Measurements from ENCODE around the gene ITGB3. TPM values are rescaled to one million over a fixed set of nuclear protein-coding genes. Genes with fewer than 3 reads are reported as not detected.

Gene ITGB3
- total RNA-seq, 3 donors from 2014 or later = 3.9 to 58.4 (median 6.8) TPM

DNA sequence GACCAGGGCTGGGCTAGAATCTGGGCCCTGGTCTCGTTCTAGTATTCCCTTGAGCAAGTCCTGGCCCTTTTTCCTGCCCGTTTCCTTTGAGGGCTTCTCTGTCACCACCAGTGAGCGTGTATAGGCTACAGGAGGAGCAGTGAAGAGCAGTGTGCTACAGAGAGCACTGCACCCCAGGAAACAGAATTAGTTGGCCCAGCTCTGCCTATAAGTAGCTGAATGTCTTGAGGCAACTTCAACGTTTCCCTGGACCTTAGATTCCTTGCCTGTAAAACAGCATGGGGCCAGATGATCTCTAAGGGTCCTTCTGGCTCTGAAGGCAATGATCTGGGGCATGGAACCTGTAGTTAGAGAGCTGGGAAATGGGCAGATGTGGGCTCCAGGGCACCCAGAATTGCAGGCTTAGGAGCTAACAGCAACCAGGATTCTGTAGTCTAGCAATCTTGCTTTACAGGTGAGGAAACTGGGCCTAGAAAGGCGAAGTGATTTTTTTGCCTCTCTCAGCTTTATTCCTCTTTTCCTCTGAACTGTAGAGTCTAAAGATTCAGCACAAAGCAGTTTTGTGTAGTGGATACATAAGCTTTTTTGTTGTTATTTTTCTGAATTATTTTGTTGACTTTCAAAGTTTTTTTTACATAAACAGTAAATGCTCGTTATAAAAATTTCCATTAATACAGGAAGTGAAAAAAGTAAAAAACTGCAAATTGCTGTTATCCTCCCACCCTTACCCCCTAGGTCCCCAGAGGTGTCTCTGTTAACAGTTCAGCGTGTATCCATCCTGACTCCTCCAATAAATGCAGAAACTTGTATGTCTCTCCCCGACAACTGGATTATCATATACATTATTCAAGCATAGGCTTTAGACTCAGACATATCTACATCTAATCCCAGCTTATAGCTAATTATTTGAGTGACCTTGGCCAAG, 46.2 kb upstream of the ITGB3 start:
- ATAC-seq (no peak), DNase-seq (no peak)
- H3K4me1 ChIP-seq (ENCODE audit: low read depth) = peaks cover 15% of the 10 kb centered on the region
- TF ChIP-seq, protein P1, sequence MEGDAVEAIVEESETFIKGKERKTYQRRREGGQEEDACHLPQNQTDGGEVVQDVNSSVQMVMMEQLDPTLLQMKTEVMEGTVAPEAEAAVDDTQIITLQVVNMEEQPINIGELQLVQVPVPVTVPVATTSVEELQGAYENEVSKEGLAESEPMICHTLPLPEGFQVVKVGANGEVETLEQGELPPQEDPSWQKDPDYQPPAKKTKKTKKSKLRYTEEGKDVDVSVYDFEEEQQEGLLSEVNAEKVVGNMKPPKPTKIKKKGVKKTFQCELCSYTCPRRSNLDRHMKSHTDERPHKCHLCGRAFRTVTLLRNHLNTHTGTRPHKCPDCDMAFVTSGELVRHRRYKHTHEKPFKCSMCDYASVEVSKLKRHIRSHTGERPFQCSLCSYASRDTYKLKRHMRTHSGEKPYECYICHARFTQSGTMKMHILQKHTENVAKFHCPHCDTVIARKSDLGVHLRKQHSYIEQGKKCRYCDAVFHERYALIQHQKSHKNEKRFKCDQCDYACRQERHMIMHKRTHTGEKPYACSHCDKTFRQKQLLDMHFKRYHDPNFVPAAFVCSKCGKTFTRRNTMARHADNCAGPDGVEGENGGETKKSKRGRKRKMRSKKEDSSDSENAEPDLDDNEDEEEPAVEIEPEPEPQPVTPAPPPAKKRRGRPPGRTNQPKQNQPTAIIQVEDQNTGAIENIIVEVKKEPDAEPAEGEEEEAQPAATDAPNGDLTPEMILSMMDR (IDR thresholded peaks at IDR 0.05) = no peak
- no peak overlapping the region for H3K4me3 ChIP-seq
- H3K9me3 ChIP-seq = no peaks in the 10 kb centered on the region
- no peaks in the 10 kb centered on the region for H3K36me3 ChIP-seq (ENCODE audit: low read depth)
- intact Hi-C loops (cut with DNase I, micrococcal nuclease) = no loop called here

DNA sequence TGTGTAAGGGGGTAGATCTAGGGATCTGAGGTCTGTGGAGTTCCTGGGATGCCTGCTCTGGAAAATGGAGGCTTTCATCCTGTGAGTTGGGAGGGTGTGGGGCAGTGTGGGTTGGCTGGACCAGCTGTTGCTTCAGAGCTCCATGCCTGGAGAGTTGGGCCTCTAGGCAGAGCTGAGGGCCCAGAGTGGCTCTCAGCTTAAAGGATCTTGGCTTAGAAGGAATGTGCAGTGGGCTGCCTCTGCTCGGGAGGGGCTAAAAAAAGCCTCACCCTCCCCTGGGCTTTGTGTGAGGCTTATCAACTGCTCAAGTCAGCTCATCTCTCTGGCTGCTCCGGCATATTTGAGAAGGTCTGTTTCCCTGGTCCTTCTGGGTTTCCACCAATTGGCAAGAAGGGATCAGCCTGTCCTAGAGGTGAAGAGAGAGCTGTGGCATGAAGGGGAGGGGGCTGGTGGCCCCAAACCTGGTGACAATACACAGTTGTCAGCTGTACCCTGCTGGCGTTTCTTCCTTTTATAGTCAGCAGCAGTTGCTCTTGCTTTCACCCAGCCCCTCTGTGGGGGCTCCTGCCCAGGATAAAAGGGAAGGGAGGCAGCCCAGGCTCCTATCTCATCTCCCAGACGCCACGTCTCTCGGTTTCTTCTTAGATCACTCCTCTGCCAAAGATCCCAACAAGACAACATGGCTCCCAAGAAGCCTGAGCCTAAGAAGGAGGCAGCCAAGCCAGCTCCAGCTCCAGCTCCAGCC, 44.7 kb upstream of the ITGB3 start, which contains the start of gene MYL4:
MYL4 (plus strand) TSS at position 605 of the 745 bp plus-strand sequence; CDS start at position 680, 75 bp downstream.
- intact Hi-C loops (cut with DNase I, micrococcal nuclease) = no loop called here

DNA sequence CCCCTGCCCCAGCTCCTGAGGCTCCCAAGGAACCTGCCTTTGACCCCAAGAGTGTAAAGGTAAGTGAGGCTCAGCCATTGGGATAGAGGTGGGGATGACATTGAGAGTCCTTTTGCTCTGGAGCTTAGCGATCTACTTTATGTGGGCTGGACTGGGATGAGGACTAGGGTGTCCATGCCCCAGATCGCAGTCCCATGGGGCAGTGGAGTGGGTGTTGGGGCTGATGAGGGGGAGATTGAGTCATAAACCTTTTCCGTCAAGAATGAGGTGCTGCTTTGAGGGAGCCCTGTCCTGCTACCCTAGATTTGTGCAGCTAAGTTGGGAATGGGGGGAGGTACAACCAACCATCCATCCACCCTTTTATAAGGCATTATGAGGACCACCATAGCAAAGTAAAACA, 44.1 kb upstream of the ITGB3 start:
- Histone ChIP-seq H3K36me3 (ENCODE audit: low read depth) (no peaks in the 10 kb centered on the region), H3K9me3 (no peaks in the 10 kb centered on the region), H3K4me1 (ENCODE audit: low read depth) (peaks cover 15% of the 10 kb centered on the region), H3K4me3 (no peak overlapping the region)
- DNase-seq (no peak), ATAC-seq (no peak)
- TF ChIP-seq, protein P1 (IDR thresholded peaks at IDR 0.05) = no peak
- intact Hi-C loops (cut with DNase I, micrococcal nuclease) = no loop called here

More for the DNA sequence above, 44.7 kb upstream of the ITGB3 start, which contains the start of gene MYL4:
- no peaks in the 10 kb centered on the region for H3K9me3 ChIP-seq
- no peak within 1 kb of the TSS for H3K4me3 ChIP-seq
- H3K4me1 ChIP-seq (ENCODE audit: low read depth) = peaks cover 15% of the 10 kb centered on the region
- DNase-seq (no peak), ATAC-seq (no peak)
- TF ChIP-seq, protein P1 (IDR thresholded peaks at IDR 0.05) = no peak
- no peaks in the 10 kb centered on the region for H3K36me3 ChIP-seq (ENCODE audit: low read depth)

DNA sequence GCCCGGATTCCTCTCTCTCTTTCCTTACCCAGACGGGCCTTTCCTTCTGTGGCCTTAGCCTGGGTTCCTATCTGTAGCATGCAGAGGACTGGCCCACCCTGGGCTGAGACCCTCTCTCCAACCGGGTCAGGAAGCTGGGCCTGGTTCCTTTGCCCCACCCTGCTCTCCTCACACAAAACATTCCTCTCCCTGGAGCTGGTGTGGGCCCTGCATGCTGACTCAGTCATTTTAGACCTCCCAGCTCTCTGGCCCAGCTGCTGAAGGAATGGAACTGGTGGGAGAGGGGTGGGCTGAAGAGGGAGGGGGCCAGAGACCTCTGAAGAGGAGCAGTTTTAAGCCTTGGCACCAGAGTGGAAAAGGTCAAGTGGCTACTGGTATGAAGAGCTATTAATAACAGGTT, 43.5 kb upstream of the ITGB3 start:
- peaks cover 10% of the 10 kb centered on the region for H3K4me1 ChIP-seq (ENCODE audit: low read depth)
- ATAC-seq (no peak), DNase-seq (no peak)
- H3K4me3 ChIP-seq = no peak overlapping the region
- TF ChIP-seq, protein P1 (IDR thresholded peaks at IDR 0.05) = no peak
- no peaks in the 10 kb centered on the region for H3K9me3 ChIP-seq
- intact Hi-C loops (cut with DNase I, micrococcal nuclease) = no loop called here
- no peaks in the 10 kb centered on the region for H3K36me3 ChIP-seq (ENCODE audit: low read depth)

DNA sequence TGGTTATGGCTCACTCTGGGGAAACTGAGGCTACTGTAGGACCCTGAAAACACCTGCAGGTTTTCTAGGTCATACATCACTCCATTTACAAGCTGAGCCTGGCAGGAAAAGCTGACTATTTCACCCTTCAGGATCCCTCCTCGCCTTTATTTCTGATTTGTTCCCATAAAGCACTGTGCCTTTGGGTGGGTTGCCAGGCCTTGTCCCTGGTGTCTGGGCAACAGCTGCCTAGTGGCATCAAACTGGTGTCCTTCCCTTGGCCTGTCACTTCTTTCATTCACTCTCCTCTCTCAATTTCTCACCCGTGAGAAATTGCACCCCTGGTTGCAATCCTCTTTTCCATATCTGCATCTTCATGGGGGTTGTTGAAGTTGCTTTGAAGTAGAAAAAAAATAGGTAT, 42.8 kb upstream of the ITGB3 start:
- Histone ChIP-seq H3K4me3 (no peak overlapping the region), H3K9me3 (no peaks in the 10 kb centered on the region), H3K4me1 (ENCODE audit: low read depth) (peaks cover 4% of the 10 kb centered on the region), H3K36me3 (ENCODE audit: low read depth) (no peaks in the 10 kb centered on the region)
- ATAC-seq = no peak
- TF ChIP-seq, protein P1 (IDR thresholded peaks at IDR 0.05) = no peak
- no peak for DNase-seq
- intact Hi-C loops (cut with DNase I, micrococcal nuclease) = no loop called here
